Measurements from ENCODE around the gene EHD4. TPM values are rescaled to one million over a fixed set of nuclear protein-coding genes. Genes with fewer than 3 reads are reported as not detected.
A peak's percentile ranks its signal among the peaks of the same experiment; 100 is the strongest.

EHD4 gene
- total RNA-seq, 1 experiment from 2014 or later = 15.5 TPM

DNA sequence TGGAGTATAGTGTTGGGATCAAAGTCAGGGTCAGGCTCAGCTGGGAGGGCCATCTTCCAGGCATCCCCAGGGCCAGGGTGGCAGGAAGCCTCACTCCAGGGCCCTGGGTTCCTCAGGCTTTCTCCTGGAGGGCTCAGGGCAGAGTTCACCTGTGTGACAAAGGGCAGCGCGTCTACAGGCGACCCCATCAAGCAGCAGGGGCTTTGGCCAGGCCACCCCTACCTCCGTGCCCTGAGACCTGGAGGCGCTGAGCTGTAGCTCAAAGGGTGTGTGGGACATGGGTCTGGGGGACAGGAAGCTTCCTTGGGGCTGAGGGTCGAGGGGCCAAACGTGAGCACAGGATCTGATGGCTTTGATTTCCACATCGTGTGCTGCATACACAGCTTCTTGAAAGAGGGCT lies 91.3 kb downstream of the EHD4 start:
- DNase-seq (ENCODE audit: low spot score) = no peak

DNA sequence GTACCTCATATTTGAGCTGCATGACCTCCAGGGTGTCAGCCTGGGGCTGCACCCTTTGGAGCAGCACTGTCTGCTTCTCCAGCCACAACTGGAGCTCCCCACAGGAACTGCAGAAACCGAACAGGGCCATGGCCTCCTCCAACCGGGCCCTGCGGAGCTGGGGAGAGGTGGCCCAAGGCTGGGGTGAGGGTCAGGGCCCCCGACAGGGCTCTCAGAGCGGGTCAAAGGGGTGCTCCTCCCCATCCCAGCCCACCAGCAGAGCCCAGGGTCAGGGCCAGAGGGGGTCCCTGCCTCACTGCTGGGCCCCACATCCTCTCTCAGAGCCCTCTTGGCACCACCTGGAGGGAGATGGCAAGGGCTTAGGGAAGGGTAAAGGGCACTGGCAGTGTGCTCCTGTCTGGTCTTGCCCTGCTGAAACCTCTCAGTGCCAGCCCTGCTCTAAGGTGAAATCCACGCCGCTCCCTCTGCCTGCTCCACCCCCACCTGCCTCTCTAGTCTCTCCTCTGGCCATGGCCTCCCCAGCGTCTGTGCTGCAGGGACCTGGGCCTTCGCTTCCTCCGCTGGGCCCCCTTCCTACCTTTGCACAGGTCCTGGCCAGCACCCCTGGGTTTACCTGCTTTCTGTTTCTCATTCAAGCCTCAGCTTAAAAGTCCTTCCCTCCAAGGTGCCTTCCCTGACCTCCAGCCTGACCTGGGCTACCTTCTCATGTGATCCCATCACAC lies 92.0 kb downstream of the EHD4 start:
- DNase-seq (ENCODE audit: low spot score) = no peak

DNA sequence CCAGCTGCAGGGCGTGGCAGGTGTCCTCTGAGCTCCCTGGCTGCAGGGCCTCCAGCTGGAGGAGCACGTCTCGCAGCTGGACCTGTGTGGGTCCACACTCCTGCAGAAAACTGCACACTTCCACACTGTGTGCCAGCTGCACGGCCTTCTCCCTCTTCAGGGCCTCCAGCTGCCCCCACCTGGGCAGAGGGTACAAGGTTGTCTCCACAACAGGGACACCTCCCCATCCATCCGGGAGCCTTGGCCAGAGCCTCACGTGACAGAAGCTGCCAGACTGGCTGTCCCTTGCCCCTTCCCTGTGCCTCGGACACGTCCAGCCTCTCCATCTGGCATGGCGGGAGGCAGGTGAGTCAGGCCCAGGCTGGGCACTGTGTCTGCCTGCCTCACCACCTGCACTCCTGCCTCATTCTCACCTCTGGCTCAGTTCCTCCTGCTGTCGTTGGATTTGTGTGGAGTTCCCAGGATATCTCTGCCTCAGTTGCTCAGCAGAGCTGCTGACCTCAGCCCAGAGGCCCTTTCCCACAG lies 93.0 kb downstream of the EHD4 start:
- DNase-seq (ENCODE audit: low spot score) = no peak

DNA sequence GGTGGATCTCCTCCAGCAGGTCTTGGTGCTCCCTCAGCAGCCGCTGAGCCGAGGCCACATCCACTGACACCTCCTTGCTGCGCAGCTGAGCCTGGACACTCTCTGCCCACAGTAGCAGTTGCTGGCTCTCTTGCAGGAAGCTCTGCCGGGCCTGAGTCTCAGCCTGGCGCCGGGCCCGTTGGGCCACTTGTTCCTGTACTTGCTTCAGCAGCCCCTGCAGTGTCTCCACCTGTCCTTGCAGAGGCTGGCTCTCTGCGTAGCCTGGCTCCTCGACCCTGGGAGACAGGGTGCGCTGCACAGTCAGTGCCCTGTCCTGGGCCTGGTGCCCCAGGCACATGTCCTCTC lies 94.0 kb downstream of the EHD4 start:
- DNase-seq (ENCODE audit: low spot score) = no peak

DNA sequence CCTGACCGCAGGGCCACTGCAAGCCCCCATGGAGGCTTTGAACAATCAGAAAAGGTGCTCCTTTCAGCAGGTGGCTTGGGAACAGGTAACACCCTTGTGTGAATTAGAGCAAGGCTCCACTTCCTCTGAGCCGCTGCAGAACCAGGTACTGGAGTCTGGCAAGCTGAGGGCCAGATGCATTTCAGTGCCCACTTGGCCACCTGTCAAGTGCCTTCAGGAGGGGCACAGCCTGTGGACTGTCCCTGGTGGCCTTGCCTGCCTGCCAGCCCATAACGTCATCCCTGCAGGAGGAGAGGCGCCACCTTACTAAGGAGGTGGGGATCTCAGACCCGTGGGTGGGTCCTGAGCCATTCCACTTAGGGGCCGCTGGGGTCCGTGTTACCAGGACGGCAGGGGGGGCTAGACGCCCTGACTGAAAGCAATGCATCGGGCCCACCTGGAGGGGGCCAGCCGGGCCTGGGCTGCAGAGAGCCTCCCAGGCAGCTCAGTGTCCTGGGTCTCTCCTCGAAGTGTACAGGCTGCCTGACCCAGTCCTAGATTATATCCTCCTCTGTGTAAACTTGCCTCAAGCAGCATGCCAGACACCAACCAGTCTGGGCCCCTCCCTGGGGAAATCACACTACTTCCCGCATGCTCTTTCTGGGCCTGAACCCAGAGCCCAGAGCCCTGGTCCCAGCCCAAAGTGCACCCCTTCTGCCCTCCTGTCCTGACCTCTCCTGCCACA lies 94.6 kb downstream of the EHD4 start:
- no peak for DNase-seq (ENCODE audit: low spot score)

DNA sequence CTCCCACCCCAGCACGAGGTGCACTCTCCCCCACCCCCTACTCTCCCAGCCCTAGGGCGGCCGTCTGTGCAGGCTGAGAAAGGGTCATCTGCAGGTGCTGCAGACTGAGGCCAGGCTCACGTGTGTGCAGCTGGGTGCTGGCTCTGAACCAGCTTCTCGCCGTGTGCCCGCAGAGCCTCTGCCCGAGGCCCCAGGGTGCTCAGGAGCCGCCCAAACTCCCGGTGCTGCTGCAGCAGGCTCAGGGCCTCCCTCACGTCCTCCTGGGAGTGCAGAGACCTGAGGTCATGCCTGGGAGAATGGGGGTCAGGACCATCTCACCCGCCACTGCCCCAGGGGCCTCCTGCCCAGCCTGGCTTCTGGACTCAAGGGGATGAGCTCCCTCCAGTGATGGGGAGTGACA lies 95.7 kb downstream of the EHD4 start:
- DNase-seq (ENCODE audit: low spot score) = no peak

DNA sequence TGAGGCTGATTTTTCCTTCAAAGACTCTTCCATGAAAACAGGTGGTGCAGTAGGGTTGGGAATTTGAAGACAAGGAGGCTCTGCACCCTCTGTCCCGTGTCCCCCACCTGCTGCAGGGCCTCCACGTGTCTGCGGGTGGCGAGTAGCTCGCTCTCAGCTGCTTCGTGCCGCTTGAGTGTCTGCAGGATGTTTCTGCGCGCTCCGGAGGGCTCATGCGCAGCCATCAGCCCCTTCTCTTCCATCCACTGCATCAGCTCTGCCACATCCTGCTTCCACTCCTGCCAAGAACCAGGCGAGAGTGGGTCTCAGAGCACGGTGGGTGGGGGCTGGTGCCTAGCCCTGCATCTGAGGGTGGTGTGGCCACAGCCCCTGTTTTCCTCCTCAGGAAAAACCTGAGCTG lies 96.3 kb downstream of the EHD4 start:
- no peak for DNase-seq (ENCODE audit: low spot score)

DNA sequence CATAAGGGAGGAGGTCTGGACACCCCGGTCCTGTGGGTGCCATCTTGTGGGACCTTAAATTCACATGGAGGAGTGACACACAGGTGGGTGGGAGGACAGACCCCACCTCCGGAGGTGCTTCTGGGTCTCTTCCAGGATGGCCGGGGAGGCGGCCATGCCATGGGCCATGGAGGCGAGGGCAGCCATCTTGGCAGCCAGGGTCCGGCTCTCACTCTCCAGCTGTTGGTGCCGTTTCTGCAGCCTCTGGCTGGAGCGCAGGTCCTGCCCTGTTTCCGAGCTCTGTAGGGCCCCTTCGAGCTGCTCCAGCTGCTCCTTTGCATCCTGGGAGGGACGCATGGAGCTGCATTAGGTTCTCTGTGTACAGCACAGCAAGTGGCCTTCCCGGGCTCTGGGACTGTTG lies 97.6 kb downstream of the EHD4 start:
- no peak for DNase-seq (ENCODE audit: low spot score)

DNA sequence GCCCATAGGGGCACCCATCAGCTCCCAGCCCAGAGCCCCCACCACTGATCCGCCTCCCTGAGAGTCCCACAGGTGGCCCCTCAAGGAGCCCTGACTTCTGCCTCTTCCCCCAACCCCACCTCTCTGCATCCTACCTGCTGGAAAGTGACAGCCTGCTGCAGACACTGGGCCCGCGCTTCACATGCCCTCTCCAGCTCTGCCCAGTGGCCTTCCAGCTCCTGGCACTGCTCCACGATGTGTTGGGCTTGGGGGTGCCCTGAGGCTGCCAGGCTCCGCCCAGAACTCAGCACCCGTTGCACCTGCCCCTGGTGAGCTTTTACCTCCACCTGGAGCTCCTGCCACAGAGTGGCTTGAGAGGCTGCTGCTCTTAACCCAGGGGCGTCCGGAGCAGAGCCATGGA lies 98.6 kb downstream of the EHD4 start:
- no peak for DNase-seq (ENCODE audit: low spot score)

DNA sequence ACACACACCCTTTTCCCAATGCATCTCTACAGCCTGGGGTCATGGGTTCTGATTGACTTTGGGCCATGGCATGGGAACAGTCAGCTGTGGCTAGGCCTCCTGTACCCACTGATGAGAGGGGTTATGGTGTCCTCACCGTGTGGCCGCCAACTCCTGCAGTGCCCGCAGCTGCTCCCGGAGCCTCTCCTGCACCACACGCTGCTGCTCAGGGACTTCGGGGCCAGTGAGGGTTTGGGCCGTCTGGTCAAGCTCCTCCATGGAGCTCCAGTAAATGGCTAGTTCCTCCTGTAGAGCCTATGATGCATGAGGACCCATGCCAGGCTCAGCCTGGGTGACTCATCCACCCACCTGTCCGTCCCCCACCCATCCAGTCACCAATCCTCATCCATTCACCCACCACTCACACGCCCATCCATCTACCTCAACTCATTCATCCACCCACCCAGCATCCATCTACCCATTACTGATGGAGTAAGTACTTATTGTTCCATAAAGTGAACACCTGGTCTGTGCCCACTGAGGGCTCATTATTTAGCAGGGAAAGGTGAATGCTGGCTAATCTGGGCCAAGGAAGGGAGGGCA lies 100.1 kb downstream of the EHD4 start:
- DNase-seq (ENCODE audit: low spot score) = no peak

DNA sequence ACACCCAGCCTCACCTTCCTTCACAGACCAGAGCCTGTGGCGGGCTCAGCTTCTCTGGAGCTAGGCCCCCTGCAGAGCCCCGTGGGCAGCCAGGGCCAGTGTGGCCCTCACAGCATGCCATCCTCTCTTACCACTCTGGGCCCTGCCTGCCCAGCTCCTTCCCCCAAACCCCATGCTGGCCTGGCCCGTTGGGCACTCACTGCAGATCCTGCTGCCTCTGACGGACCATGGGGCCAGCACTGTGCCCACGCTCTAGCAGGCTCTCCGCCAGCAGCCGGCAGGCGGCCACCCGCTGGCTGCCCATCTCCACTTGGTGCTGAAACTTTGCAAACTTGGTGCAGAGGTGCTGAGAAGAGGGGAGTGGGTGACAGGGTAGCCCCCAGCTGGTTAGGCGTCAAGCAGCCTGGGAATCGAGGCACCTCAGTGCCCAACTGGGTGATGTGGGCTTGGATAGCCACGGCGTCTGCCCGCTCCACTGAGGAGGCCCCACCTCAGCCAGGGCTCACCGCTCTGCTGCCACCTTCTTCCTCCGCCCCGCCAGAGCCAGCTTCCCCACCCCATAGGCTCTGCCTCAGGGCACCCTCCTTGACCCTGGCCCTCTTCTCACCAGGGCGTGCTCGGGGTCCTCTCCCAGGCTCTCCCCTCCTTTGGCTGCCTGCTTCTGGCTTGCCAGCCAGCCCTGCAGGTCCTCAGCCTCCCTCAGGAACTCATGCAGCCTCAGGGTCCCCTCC lies 101.0 kb downstream of the EHD4 start:
- no peak for DNase-seq (ENCODE audit: low spot score)

DNA sequence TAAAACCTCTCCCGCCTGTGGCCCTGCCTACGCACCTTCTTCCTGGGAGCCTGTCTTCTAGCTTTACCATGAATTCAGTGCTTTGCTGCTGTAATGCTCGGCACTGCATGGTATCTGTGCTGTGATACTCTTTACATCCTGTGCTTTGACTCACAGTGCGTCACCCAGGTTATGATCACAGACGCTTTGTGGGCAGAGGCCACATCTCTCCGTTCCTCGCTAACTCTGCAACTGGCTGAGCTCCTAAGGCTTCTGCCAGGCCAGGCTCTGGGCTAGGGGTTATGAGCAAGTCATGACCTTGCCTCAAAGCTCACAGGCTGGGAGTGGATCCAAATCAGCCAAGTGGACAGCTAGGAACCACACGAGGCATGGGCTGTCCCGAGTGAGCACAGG lies 101.7 kb downstream of the EHD4 start:
- peak; percentile 79 for DNase-seq (ENCODE audit: low spot score)

DNA sequence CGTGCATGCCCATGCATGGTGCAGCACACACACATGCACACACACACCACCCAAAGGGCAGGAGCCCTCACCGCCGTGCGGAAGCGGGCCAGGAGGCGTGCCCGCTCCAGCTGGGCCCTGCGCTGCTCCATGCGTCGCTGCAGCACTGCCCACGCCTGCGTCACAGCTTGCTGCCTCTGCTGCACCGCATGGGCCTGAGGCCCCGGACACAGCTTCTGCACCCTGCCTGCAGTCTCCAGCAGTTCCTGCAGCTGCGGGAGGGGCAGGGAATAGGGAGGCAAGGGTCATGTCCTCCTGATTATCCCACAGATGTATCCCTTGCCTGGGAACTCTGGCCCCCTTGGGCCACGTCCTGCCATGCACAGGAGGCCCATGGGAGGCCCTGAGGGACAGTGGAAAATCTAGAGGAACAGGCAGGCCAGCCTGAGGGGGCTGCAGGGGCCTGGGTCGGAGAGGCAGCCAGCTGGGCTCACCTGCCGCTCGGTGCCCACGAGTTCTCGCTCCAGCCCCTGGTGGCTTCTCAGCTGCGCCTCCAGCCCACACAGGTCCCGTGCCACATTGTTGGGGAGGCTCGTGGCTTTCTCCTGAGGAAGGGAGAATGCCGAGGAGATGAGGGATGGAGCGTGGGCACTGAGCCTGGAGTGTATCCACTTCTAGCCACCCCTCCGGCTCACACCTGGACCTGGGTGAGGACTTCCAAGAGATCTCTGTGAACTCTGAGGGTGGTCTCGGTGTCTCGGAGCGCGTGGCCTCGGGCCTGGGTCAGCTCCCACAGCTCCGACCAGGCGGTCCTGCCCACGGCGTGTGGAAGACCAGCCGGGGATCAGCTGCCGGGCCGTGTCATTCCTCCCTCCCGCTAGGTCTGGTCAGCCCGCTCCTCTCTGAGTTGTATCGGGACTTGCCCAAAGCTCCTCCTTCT lies 102.3 kb downstream of the EHD4 start:
- no peak for DNase-seq (ENCODE audit: low spot score)

DNA sequence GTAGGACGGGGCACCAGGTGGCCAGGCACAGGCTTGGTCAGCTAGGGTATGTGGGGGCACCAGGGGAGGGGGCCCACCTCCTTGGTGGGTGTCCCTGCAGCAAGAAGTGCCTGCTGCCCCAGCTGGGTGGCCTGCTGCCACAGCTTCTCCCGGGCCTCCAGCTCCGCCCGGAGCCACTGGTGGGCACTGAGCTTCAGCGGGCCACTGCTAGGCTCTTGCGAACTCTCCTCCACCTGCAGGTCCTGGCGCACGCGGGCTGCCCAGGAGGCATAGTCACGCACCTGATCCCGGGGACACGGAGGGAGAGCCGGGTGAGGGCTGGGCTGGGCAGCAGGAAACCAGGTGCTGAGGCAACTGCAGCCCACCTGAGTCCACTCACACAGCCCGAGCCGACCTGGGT lies 104.0 kb downstream of the EHD4 start:
- DNase-seq (ENCODE audit: low spot score) = no peak

DNA sequence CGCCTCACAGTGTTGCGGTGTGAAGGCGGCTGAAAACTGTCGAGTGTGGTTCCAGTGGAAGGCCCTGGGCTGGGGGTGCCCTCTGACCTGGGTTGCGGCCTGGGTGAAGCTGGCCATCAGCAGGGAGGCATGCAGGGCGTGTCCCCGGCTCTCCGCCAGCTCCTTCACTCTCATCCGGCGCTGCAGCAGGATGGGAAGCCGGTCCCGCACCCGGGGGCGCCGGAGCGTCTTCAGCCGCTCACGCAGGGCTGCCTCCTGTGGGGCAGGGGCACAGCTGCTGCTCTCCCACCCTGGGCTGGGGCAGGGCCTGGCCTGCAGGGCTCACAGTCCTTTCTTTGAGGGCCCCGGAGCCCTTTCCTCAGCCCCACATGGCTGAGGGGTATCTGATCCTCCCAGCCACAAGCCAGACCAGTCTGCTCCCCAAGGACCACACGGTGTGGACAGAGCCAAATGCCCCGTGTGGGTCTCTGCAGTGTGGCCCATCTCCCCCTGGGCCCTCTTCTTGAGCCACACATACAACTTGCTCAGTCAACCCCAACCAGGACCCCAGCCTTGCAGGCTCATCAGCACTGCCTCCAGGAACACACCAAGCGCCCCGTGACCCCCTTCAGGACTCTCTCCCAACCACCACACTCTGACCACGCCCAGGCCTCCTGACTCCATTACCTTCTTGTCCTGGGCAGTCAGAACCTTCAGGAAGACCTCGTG lies 105.3 kb downstream of the EHD4 start:
- DNase-seq (ENCODE audit: low spot score) = no peak

DNA sequence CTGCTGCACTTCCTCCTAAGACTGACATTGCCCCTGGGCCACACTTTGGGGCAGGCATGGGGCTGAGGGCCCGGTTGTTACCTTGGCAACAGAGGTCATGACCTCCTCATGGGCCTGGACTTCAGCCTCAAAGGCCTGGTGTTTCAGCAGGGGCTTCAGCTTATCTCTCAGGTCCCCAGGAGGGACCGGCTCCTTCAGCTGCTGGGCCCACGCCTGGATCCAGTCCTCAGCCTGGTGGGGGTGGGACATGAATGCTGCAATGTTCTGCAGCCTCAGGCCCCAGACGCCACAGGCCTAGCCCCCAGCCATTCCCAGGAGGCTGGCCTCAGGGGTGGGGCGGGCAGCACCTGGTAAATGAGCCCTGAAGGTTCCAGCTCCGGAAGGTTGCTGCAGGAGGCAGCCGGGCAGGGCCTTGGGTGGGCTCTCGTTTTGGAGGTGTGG lies 106.1 kb downstream of the EHD4 start:
- DNase-seq (ENCODE audit: low spot score) = no peak

DNA sequence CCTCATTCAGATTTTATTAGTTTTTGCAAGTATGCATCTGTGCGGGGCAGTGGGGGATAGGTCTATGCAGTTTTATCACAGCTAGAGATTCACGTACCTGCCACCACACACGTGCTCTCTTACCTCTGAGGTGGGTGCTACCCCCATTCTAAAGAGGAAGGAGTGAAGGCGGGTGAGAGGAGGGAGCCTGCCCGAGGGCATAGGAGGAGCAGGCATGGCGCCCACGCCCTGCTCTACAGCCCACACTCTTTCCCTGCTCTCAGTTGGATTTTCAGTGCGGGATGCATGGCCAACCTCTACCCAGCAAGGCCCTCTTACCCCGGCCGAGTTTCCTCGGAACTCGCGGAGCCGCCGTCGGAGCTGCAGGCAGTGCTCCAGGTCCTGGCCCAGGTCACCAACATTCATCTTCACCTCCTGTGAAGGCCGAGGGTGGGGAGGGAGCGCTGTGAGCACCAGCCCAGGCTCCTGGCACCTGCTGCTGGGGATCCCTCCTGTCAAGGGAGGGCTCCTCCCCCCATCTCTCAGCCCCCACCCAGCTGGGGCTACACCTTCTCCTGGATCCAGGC lies 106.8 kb downstream of the EHD4 start:
- no peak for DNase-seq (ENCODE audit: low spot score)

DNA sequence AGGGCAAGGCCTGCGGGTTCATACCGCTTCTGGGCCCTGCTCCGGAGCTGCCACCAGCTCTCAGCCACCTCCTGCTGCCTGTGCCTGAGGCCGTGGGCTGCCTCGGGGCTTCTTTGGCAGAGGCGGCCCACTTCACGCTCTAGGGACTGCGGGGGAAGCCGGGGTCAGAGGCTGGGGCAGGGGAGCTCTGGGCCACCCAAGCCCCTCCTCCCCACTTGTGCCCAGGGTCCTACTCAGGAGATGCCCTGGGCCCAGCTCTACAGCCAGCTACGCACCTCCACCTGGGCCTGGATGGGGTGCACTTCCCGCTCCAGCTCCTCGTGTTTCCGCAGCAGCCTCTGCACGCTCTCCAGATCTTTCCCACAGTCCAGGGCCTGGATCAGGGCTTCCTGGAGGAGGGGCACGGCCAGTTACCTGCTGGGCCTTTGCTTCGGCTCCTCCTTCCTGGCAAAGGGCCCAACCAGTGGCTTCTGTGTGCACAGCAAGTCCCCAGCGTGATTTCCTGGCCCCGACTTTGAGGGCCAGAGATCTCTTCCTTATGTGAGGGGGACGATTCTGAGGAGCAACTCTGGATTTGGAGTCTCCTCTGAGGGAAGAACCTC lies 109.7 kb downstream of the EHD4 start:
- DNase-seq (ENCODE audit: low spot score) = no peak

DNA sequence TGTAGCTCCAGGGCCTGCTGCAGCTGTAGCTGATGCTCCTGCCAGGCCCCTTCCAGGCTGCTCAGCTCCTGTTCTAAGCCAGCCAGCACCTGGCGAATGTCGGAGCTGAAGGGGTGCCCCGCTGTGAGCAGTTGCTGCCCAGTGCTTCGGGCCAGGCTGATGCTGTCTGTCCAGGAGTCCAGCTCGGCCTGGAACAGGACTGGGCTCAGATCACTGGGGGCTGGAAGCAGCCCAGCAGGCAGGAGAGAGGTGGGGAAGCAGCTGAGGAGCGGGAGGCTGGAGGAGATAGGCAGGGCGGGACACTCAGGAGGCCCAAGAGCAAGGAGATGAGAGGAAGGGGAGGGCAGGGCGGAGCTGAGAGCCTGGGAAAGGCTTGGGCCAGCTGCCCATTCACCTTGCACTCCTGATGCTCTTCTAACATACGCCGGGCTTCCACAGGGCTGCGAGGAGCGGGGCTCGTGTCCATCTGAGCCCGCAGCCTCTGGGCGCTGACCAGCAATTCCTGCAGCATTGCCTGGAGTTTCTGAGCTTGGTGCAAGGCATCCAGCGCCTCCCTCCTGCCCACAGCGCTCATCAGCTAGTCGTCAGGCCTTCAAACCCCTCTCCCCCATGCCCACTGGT lies 110.5 kb downstream of the EHD4 start:
- no peak for DNase-seq (ENCODE audit: low spot score)
